SU-DHL-6 (cell line): ENCODE results near the gene YIPF3.

Experiments used
- H2AFZ ChIP-seq: fragments of 200-600 bp; sonication (generic); 2 replicates; pipeline ENCODE4 v1.6.1; 2014; ENCODE audit warnings: low read depth, mild to moderate bottlenecking, moderate library complexity, mixed read lengths, antibody characterized with exemption, low read length; ENCODE audit not compliant: severe bottlenecking
- H3F3A ChIP-seq: fragments of 200-600 bp; shearing (Covaris generic); 2 replicates; pipeline ENCODE4 v1.6.0; 2016; ENCODE audit warnings: antibody characterized with exemption, mild to moderate bottlenecking; ENCODE audit not compliant: insufficient read depth
- H3K27ac ChIP-seq: fragments of 200-600 bp; sonication (generic); 2 replicates; pipeline ENCODE4 v1.5.1; 2016; ENCODE audit warnings: low read depth, mild to moderate bottlenecking, low read length, moderate library complexity, mixed read lengths
- H3K27me3 ChIP-seq: fragments of 200-600 bp; sonication (generic), shearing (Covaris generic); 2 replicates; pipeline ENCODE4 v1.6.0; 2014; ENCODE audit warnings: mild to moderate bottlenecking, low read length
- H3K36me3 ChIP-seq: fragments of 200-600 bp; sonication (generic); 2 replicates; pipeline ENCODE4 v1.6.1; 2014; ENCODE audit warnings: mild to moderate bottlenecking, low read length, mixed read lengths
- H3K4me2 ChIP-seq: fragments of 300-600, 200-600 bp; shearing (Covaris generic), sonication (generic); 2 replicates; pipeline ENCODE4 v1.6.0; 2014; ENCODE audit warnings: low read length, low read depth, mild to moderate bottlenecking; ENCODE audit not compliant: poor library complexity, severe bottlenecking
- H3K4me3 ChIP-seq: fragments of 200-600 bp; sonication (generic); 2 replicates; pipeline ENCODE4 v1.5.1; 2014; ENCODE audit warnings: antibody characterized with exemption, low read length, mild to moderate bottlenecking, mixed read lengths; ENCODE audit not compliant: insufficient read depth, poor library complexity, severe bottlenecking
- H3K79me2 ChIP-seq: fragments of 200-600 bp; sonication (generic); 2 replicates; pipeline ENCODE4 v1.6.1; 2014; ENCODE audit warnings: mild to moderate bottlenecking, low read length, moderate library complexity; ENCODE audit not compliant: insufficient read depth
- H3K9ac ChIP-seq: fragments of 200-600 bp; sonication (generic); 2 replicates; pipeline ENCODE4 v1.7.0; 2014; ENCODE audit warnings: mild to moderate bottlenecking, low read length
- H3K9me2 ChIP-seq: fragments of 200-600 bp; sonication (generic); replicated peaks from 2 replicates; pipeline ENCODE4 v1.6.1; 2014; ENCODE audit warnings: low read length; ENCODE audit not compliant: insufficient read depth
- H3K9me3 ChIP-seq: fragments of 200-600 bp; sonication (generic); 2 replicates; pipeline ENCODE4 v1.6.1; 2014; ENCODE audit warnings: low read length, mixed read lengths; ENCODE audit not compliant: insufficient read depth
- H4K20me1 ChIP-seq: fragments of 200-600 bp; sonication (generic); 2 replicates; pipeline ENCODE4 v1.6.1; 2014; ENCODE audit warnings: low read depth, mild to moderate bottlenecking, antibody characterized with exemption, low read length, moderate library complexity, mixed read lengths
- EZH2phosphoT487 ChIP-seq: fragments of 200-600 bp; sonication (generic), shearing (Covaris generic); conservative IDR thresholded peaks from 2 replicates; pipeline ENCODE4 v1.6.1; 2018; ENCODE audit warnings: mild to moderate bottlenecking, antibody characterized with exemption, low read length, moderate library complexity, mixed read lengths
- TF ChIP-seq, protein P1 (sequence below): fragments of 200-600 bp; sonication (generic); IDR thresholded peaks from one replicate; pipeline ENCODE4 v1.5.1; 2017; ENCODE audit warnings: antibody characterized with exemption, mild to moderate bottlenecking, low read length, moderate library complexity; ENCODE audit not compliant: insufficient read depth, poor library complexity, severe bottlenecking

Gene YIPF3

DNA sequence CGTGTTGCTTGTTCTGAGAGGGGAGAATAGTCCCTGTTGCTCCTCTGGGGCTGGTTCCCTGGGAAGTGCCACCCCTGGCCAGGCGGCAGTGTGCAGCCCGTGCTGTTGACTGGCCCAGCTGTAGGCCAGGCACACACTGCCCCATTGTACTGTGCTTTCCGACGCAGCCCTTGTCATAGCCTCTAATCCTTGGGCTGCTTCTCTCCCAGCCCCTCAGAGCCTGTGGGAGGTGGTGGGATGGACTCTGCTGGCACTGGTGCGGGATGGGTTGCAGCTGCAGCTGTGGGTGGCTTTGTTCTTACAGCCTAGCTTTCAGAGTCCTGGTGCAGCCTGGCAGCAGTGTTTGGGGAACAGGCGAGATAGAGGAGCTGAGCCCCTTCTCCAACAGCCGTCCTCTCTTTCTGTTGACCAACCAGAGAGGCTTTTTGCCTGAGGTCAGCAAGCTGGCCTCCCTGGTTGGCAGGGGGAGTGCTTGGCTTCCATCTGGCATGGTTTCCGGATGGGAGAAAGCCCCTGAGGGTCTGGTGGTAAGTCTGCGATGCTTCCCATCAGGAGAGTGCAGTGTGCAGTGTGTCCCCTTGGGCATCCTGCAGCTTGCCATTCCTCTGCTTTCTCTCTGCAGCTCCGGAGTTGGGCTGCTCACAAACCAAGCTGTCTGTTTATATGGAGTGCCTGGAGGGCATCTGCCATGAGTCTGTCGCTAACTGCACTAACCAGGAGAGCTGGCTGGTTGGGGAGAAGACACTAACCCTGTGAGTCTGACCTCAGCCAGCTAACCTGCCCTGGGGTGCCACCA, 27.3 kb downstream of the YIPF3 start:
- Histone ChIP-seq H3K9me3 (no peaks in the 10 kb centered on the region), H3K36me3 (no peaks in the 10 kb centered on the region), H3K4me2 (no peak overlapping the region), H2AFZ (no peak overlapping the region), H3F3A (no peaks in the 10 kb centered on the region), H3K4me3 (no peak overlapping the region), H3K27me3 (no peaks in the 10 kb centered on the region), H3K9ac (no peak overlapping the region), H3K79me2 (no peaks in the 10 kb centered on the region; the same call in 1 of the 2 replicates), H3K9me2 (no peaks in the 10 kb centered on the region), H4K20me1 (no peaks in the 10 kb centered on the region), H3K27ac (no peak overlapping the region)
- TF ChIP-seq, protein P1, sequence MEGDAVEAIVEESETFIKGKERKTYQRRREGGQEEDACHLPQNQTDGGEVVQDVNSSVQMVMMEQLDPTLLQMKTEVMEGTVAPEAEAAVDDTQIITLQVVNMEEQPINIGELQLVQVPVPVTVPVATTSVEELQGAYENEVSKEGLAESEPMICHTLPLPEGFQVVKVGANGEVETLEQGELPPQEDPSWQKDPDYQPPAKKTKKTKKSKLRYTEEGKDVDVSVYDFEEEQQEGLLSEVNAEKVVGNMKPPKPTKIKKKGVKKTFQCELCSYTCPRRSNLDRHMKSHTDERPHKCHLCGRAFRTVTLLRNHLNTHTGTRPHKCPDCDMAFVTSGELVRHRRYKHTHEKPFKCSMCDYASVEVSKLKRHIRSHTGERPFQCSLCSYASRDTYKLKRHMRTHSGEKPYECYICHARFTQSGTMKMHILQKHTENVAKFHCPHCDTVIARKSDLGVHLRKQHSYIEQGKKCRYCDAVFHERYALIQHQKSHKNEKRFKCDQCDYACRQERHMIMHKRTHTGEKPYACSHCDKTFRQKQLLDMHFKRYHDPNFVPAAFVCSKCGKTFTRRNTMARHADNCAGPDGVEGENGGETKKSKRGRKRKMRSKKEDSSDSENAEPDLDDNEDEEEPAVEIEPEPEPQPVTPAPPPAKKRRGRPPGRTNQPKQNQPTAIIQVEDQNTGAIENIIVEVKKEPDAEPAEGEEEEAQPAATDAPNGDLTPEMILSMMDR = no peak
- TF ChIP-seq EZH2phosphoT487 = no peak

DNA sequence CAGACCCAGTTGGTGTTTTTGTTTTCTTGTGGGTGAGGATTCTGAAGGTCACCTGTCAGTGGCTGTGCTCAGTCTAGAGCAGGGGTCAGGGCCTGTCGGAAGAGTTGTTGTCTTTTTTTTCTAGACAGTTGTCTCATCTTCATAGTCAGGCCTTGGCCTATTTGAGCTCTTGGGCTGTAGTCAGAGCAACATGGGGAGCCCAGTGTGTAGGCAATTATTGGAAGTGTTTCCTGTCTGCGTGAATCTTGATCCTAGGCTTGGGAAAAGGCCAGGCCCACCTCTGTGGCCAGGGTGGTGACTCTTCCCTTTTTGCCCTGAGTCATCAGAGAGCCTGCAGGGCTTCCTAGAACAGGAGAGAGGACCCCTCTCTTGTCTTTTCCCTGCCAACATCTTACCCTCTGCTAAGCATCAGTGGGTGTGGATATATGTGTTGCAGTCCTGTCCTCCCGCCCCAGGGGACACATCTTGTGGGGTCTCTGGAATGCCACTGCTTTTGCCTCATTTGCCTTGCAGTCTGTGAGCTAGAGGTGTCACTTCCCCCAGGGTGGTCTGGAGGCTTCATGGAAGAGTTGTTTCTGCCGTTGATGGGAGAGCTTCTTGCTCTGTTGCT, 28.0 kb downstream of the YIPF3 start:
- Histone ChIP-seq H3K27me3 (no peaks in the 10 kb centered on the region), H3K9me3 (no peaks in the 10 kb centered on the region), H3K79me2 (no peaks in the 10 kb centered on the region; the same call in 1 of the 2 replicates), H2AFZ (no peak overlapping the region), H4K20me1 (no peaks in the 10 kb centered on the region), H3K4me2 (no peak overlapping the region), H3K27ac (no peak overlapping the region), H3K9me2 (no peaks in the 10 kb centered on the region), H3K4me3 (no peak overlapping the region), H3K9ac (no peak overlapping the region), H3K36me3 (no peaks in the 10 kb centered on the region), H3F3A (no peaks in the 10 kb centered on the region)
- TF ChIP-seq EZH2phosphoT487 = no peak
- TF ChIP-seq, protein P1 = no peak

DNA sequence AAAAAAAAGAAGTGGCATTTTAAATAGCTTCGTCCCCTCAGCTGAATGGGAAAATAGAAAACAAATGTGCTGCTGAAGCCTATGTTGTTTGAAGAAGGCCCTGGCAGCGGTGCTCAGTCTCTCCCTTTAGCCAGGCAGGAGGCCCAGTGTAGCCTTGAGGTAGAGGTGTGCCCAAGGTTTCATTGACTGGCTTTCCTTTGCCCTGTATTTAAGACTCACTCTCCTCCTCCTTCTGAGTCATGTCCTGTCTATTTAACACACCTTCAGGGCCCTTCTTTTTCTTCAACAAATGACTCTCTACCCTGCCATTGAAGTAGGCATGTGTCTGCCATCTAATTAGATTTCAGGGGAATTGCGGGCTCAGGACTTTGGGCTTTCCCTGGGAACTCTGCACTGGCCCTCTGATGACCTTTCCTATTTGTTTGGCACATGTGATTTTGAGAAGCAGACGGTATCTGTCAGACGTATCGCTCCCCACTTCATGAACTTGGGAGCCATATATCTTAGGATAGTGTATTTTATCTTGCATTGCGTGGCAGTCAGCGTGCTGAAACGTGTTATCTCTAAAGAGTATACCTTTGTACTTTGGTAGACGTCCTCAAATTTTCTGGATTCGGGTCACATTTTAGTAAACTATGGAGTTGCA, 35.0 kb downstream of the YIPF3 start:
- Histone ChIP-seq H3K4me2 (no peak overlapping the region), H3K4me3 (no peak overlapping the region), H3K9ac (no peak overlapping the region), H3K27ac (no peak overlapping the region), H2AFZ (no peak overlapping the region), H3K79me2 (peaks cover 28% of the 10 kb centered on the region), H3K9me2 (no peaks in the 10 kb centered on the region), H3F3A (peaks cover 4% of the 10 kb centered on the region; the same call in 1 of the 2 replicates), H3K36me3 (no peaks in the 10 kb centered on the region), H3K27me3 (no peaks in the 10 kb centered on the region), H4K20me1 (0 out of 2 replicates have a peak, but pooled peaks cover 3% of the 10 kb centered on the region), H3K9me3 (no peaks in the 10 kb centered on the region)
- TF ChIP-seq, protein P1 = no peak
- no peak for TF ChIP-seq EZH2phosphoT487
